Measurements from ENCODE around the gene SDCCAG8. TPM values are rescaled to one million over a fixed set of nuclear protein-coding genes. Genes with fewer than 3 reads are reported as not detected.

SDCCAG8 gene
- total RNA-seq, 1 experiment from 2014 or later: 10.0 TPM

GRCh38 chr1:243510928-243511327 is 255.1 kb downstream of the SDCCAG8 start:
- H3K4ac ChIP-seq (ENCODE audit: low read depth, low read length): no peak overlapping the region
- H2BK120ac ChIP-seq (ENCODE audit: low read depth, low read length, poor library complexity, severe bottlenecking): no peak overlapping the region
- no peaks in the 10 kb centered on the region for H3K27me3 ChIP-seq (ENCODE audit: insufficient read depth, low read length)
- H2BK5ac ChIP-seq (ENCODE audit: insufficient read length, low read length): no peak overlapping the region
- 0 out of 7 replicates have a peak overlapping the region, but pooled peaks of 1 of the 3 experiments have one; percentile 41 for H3K27ac Mint-ChIP-seq
- H3K9me3 ChIP-seq (ENCODE audit: control insufficient read depth, low read depth, low read length): no peaks in the 10 kb centered on the region
- no peak overlapping the region for H4K91ac ChIP-seq (ENCODE audit: insufficient read length, low read depth, low read length)
- H3K9ac ChIP-seq (ENCODE audit: extremely low read depth, insufficient read length, low read length): no peak overlapping the region
- DNase-seq: no peak
- H3K14ac ChIP-seq (ENCODE audit: insufficient read depth, low read length): no peak overlapping the region
- no peaks in the 10 kb centered on the region for H3K79me1 ChIP-seq (ENCODE audit: insufficient read depth, low read depth, low read length, poor library complexity, severe bottlenecking)
- H3K4me1 ChIP-seq (ENCODE audit: insufficient read depth, low read length): peaks cover 6% of the 10 kb centered on the region; the same call in 1 of the 2 replicates
- H4K5ac ChIP-seq (ENCODE audit: insufficient read length, low read depth, low read length): no peak overlapping the region
- no peak overlapping the region for H3T11ph ChIP-seq (ENCODE audit: low read length)
- no peak overlapping the region for H2BK15ac ChIP-seq (ENCODE audit: low read depth, low read length)
- WGBS (ENCODE audit: extremely low coverage, insufficient read length, low lambda C conversion rate): no CpG with 5 or more reads among the region's 3 CpGs
- H4K20me1 ChIP-seq (ENCODE audit: control insufficient read depth, insufficient read depth, insufficient read length): no peaks in the 10 kb centered on the region
- H2AK5ac ChIP-seq (ENCODE audit: insufficient read length, low read length): no peak overlapping the region
- H3K27me3 Mint-ChIP-seq (ENCODE audit: low read depth): no peaks in the 10 kb centered on the region
- no peak overlapping the region for H2BK12ac ChIP-seq (ENCODE audit: insufficient read length, low read depth, low read length)
- no peak overlapping the region for H3K23ac ChIP-seq (ENCODE audit: insufficient read length, low read depth, low read length)
- H3K4me1 Mint-ChIP-seq: peaks cover 34 to 37% of the 10 kb centered on the region in 2 experiments
- no peak overlapping the region for H3K27ac ChIP-seq (ENCODE audit: insufficient read length, low read depth, low read length)
- peaks cover 3 to 11% (median 10%) of the 10 kb centered on the region in 3 experiments; a peak in 4 of 7 replicates for H3K36me3 Mint-ChIP-seq (ENCODE audit: insufficient read depth in 1 of 3, low read depth in 3 of 3)
- no peak overlapping the region for H2AFZ ChIP-seq (ENCODE audit: low read length)
- H3K56ac ChIP-seq (ENCODE audit: insufficient read length, low read depth, low read length): no peak overlapping the region
- H3K9me3 Mint-ChIP-seq: no peaks in the 10 kb centered on the region
- H3K23me2 ChIP-seq (ENCODE audit: insufficient read length, low read depth, low read length, poor library complexity, severe bottlenecking): no peaks in the 10 kb centered on the region
- no peaks in the 10 kb centered on the region for H3K79me2 ChIP-seq (ENCODE audit: insufficient read depth, low read length)
- H2BK20ac ChIP-seq (ENCODE audit: low read depth, low read length, poor library complexity, severe bottlenecking): no peak overlapping the region
- no peak overlapping the region for H3K4me2 ChIP-seq (ENCODE audit: insufficient read depth, insufficient read length, low read length)
- TF ChIP-seq CTCF (conservative IDR thresholded peaks at IDR 0.05): no peak
- no peak overlapping the region for H3K4me3 Mint-ChIP-seq
- no peak overlapping the region for H3K18ac ChIP-seq (ENCODE audit: insufficient read length, low read depth, low read length)
- no peak overlapping the region for H4K8ac ChIP-seq (replicated peaks; ENCODE audit: insufficient read length, low read depth, low read length)
